ENCODE measurements around the gene C1RL.
A peak's percentile ranks its signal among the peaks of the same experiment; 100 is the strongest.

The C1RL gene, protein sequence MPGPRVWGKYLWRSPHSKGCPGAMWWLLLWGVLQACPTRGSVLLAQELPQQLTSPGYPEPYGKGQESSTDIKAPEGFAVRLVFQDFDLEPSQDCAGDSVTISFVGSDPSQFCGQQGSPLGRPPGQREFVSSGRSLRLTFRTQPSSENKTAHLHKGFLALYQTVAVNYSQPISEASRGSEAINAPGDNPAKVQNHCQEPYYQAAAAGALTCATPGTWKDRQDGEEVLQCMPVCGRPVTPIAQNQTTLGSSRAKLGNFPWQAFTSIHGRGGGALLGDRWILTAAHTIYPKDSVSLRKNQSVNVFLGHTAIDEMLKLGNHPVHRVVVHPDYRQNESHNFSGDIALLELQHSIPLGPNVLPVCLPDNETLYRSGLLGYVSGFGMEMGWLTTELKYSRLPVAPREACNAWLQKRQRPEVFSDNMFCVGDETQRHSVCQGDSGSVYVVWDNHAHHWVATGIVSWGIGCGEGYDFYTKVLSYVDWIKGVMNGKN

DNA sequence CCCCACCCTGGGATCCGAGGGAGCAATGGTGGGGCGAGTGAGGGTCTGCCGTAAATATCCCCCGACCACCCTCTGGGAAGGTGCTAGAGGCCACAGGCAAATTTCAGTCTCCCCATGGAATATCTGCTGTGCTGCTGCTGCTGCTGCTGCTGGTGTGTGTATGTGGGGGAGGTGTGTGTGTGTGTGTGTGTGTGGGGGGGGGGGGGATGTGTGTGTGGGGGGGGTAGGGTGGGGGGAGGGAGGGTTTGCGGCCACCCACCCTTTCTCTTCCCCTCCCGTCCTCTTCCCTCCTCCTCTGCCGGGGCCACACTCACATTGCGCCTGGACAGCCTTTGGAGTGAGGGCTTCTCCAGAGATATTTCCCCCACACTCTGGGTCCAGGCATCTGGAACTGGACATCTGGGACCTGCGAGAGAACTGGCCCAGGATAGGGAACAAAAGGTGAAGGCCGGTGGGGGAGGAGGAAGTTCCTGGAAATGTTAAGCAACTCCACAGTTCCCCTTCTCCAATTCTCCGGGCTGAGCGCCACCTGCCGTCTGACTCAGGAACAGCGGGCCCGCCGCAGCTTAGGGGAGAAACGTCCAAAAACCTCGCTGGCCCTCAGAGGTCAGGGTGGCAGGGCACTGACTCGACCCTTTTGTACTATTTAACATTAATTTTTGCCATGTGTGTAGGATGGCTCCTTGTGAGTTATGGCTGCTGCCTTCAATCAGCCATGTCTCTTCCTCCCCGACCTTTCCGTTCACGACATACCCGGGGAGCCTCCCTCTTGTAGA is at the start of gene C1RL:
Gene C1RL, minus strand, starts transcription at position 419 of the 776 bp plus-strand sequence. Its CDS starts 34 bp downstream, at position 385.
- peak; percentile 66 for DNase-seq

DNA sequence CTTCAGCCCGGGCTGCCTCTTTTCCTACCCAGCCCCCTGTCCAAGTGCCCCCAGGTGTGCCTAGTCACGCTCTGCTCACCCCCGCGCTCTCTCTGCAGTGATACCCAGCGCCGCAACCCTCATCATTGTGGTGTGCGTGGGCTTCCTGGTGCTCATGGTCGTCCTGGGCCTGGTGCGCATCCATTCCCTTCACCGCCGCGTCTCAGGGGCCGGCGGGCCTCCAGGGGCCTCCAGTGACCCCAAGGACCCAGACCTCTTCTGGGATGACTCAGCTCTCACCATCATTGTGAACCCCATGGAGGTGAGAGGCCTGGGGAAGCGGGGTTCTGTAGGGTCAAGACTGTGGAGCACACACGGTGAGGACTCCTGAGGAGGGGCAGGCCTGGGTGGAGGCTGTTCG is 48.4 kb upstream of the C1RL start:
- DNase-seq: no peak

DNA sequence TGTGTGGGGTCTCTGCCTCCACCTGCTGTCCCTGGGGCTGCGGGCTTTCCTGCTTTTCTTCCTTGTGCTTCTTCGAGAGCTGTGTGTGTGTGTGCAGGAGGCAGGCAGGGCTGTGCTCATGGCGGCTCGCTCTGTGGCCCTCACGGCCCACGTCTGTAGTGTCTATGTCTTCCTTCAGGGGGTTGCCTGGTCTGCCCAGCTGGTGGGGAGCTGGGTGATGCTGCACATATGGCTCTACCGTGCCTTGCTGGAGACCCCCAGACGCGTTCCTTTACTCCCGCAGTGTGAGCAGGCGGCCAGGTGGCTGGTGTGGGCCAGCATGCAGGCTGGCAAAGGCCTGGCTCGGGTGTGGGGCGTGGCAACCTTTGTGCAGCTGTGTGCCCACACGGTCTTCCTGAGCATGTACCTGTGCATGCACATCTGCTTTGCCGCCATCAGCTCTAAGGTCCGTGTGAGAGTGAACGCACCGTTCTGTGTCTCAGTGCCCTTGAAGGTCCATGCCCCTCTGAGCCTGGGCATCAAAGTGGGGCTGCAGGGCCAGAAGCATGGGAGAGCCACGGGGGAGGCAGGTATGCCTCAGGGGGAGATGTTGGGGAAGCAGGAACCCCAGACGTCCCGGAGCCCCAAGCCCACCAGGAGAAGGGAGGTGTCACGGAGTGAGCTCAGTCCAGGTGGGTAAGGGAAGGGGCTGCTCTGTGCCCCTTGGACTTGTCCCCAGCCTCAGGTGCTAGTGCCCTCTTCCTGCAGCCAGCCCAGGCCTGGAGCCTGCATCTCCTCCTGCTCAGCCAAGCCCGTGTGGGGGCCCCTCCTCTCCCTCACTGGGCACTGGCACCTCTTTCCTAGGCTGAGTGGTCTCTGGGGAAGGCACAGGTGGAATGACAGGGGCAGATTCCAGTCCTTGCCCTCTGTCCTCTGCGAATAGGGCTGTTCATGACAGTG is 47.5 kb upstream of the C1RL start:
- DNase-seq: no peak

DNA sequence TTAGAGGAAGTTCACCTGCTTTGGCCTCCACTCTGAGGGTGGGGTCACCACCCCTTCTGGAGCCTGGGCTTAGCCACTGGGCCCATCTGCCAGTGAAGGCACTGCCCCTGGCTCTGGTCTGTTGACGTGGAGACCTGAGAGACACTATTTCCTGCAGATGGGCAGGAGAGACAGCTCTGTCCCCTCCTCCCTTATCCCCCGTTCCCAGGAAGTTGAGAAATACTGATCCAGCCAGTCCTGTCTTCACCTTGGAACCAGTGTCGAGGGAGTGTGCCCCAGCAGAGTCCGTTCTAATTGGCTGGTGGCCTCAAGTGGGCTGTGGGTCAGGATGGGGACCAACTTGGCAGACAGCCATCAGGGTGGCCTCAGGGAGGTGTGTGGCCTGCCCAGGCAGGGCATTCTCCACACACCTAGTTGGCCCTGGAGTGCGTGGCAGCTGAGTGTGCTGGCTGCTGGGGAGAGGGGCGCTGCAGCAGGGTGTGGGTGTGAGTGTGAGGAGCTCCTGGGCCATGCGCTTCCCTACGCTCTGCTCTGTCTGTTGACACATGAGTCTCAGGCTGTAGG is 46.5 kb upstream of the C1RL start:
- DNase-seq: no peak

DNA sequence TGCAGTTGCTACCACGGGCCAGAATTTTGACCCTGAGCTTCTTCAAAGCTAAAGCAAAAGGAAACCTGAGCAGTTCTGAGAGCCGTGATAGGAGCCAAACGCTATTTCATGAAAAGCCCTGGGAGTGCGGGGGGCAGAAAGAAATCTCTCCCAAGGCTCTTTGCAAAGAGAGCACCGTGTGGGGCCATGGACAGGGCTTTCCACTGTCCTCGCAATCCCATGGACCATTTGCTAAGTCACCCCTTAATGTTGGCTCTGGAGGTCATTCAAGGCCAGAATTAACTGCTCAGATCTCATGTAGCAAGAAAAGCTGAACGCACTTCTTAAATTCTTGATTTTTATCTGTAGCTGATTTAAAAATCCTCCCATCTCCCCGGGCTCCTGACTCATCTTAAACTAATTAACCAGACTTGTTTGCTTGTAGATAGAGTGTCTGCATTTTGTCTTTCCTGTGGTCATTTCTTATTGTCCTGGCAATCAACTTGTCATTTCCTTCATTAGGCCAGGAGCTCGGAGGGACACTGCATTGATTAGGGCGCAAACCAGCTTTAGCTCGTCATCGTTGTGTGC is 46.0 kb upstream of the C1RL start:
- DNase-seq: no peak

DNA sequence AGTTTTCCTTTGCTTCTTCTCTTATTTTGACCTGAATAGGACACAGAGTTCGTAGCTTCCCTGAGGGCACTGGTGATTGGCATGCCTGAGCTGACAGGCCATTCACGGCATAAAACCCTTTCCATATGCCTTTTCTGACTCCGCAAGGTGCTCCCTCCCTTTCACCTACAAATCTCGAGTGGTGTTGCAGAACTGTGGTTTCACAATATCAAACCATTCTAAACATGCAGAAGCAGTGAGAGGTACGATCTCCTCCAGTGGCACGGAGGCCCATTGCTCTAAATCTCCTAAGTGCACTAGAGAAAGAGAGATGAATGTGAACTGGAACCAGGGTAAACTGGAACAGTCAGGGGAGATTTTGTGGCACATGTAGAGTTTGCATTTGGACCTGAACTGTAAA is 45.0 kb upstream of the C1RL start:
- no peak for DNase-seq

DNA sequence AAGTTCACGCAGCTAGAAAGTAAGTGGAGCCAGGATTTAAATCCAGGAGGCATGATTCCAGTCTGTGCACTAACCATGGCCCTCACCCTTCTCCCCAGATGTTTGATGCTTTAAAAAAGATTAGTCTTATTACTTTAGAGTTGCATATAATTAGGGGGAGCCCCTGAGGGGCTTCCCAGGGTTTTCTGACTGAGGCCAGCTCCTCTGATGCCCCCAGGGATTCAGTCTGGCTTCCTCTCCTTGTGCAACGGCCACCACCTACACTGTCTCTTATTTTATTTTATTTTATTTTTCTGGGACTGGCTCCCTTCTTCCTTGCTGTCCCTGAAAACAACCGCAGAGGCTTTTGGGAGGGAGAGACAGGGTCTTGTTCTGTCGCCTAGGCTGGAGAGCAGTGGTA is 43.8 kb upstream of the C1RL start:
- no peak for DNase-seq

DNA sequence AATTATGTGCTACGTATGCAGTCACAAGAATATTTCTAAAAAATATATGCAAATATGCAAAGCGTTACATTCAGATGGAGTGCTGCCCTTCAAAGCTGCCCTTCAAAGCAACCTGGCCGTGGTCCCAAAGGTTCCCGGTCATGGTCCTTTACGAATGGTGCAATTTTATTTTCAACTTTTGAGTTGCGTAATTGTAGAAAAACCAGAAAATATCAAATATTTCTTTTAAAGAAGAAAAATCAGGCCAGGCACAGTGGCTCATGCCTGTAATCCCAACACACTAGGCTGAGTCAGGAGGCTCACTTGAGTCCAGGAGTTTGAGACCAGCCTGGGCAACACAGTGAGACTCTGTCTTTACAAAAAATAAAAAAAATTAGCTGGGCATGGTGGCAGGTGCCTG is 42.5 kb upstream of the C1RL start:
- DNase-seq: no peak

DNA sequence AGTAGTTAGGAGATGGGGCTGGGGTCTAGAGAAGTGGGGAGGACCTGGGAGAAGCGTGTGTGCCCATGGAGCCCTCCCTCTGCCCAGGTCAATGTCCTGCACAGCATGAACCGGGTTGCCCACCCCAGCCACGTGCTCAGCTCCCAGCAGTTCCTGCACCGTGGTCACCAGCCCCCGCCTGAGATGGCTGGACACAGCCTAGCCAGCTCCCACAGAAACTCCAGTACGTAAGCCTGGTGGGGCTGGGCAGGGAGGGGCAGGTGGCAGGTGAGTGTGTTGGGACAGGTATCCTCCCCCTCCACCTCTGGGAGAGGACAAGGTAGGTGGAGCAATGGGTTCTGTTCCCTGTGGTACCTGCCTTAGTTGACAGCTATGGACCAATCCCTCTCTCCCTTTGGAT is 41.8 kb upstream of the C1RL start:
- no peak for DNase-seq

DNA sequence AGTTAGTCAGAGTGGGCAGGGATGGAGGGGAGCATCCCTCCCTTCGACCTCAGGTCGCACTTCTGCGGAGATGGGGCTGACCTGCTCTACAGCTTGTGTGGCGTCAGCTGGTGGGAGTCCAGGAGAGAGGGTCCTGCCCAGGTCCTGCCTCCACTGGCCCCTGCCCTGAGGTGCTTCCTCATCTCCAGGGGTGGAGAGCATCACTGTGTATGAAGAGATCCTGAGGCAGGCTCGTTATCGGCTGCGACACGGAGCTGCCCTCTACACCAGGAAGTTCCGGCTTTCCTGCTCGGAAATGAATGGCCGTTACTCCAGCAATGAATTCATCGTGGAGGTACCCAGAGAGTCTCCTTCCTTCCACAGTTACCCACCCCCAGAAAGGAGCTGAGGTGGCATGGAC is 41.3 kb upstream of the C1RL start:
- DNase-seq: no peak

DNA sequence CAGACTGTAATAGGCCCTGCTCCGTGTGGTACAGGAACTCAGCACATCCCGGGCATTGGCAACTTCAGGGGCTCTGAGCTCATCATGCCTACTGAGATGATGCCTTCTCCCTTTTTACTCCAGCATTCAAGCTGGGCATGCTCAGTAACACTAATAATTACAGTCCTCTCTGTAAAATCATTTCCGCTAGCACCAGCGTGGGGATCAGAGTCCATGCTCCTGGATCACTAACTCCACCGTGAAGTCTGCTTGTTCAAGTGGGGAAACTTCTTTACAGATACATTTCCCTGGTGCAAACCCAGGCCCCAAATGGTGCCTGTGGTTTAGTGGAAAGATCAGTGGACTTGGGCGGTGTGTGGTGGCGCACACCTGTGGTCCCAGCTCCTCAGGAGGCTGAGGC is 37.9 kb upstream of the C1RL start:
- DNase-seq: no peak

DNA sequence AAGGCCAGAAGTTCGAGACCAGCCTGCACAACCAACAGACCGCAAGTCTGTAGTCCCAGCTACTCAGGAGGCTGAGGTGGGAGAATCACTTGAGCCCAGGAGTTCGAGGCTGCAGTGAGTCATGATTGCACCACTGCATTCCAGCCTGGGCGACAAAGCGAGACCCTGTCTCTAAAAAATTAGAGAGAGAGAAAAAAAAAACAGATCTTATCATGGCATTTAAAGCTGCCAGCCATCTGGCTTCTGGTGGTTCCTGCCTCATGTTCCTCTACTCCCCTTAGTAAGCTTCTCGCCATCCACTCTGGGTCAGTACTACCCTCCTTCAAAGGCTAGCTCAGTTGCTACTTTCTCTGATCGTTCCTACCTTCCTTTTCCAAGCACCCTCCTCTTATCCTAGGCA is 37.2 kb upstream of the C1RL start:
- no peak for DNase-seq

DNA sequence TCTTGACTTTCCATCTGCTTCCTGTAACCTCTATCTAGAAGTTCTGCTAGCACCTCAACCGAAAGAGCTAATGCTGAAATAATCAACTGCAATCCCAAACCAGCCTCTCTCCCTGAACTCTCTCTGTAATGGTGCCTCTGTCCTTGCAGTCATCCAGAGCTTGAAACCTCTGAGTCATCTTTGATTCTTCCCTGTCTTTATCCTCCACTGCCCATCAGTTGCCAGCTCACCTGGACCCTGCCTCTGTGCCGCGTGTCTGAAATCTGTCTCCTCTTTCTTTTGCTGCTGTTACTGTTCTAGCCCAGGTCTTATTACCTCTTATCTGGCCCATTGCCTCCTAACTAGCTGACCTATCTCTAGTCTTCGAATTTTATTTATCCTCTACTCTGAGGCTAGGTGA is 36.7 kb upstream of the C1RL start:
- no peak for DNase-seq

DNA sequence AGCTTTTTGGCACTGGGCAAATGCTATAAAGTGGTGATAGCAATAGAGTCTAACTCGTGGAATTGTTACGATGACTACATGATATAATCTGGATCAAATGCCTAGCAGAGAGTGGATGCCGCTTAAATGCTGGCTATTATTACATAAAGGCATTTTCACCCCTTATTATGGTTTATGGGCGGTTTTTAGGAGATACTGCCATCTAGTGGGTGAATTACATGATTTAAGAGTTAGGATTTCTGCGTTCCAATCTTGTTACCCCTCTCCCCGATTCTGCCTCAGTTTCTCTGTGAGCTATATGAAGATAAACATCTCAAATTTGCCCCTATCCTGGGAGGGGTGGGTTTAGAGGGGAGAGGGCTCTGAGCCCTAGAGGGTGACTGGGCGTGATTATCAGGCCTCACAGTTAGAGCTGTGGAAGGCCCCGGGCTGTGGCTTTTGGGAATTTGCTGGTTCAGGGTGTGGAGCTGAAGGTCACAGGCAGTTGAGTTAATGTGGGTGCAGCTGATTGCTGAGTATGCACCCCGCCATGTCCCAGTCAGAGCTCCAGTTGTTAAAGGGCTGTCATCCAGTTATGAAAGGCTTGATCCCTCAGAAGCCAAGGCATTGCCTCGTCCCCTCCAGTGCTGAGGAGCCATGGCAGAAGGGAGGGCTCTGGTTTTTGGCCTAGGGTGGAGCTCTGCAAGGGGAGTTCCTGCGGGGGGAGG is 35.6 kb upstream of the C1RL start:
- no peak for DNase-seq

DNA sequence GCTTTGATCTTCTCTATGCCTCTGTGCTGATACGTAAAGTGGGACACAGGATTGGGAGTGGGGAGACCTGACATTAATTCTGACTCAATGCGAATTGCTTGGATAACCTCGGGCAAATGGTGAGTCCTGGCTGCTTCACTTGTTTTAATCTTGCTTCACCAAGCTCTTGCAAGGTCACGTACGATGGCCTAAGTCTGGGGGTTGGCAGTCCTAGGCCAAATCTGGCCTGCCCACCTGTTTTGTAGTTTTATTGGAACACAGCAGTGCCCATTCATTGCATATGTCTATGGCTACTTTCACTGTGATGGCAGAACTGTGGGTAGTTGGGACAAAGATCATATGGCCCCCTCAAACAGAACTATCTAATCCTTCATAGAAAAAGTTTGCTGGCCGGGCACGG is 34.5 kb upstream of the C1RL start:
- no peak for DNase-seq

DNA sequence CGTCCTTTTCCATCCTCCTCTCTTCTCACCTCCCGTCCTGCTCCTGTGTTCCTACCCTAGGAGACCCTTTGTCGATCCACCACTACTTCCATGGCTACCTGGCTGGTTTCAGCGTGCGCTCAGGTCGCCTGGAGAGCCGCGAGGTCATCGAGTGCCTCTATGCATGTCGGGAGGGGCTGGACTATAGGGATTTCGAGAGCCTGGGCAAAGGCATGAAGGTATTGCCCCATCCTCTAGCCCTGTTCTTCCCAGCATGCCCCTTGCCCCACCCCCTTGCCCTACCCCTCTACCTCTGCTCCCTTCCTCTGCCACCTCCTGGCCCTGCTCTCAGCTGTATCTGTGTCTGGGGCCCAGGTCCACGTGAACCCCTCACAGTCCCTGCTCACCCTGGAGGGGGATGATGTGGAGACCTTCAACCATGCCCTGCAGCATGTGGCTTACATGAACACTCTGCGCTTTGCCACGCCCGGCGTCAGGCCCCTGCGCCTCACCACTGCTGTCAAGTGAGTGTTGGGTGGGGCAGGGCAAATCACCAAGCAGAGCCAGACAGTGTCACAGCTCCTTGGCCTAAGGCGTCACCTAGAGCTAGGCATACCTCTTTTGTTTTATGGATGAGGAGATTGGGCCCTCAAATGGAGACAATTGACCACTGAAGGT is 33.9 kb upstream of the C1RL start:
- no peak for DNase-seq

DNA sequence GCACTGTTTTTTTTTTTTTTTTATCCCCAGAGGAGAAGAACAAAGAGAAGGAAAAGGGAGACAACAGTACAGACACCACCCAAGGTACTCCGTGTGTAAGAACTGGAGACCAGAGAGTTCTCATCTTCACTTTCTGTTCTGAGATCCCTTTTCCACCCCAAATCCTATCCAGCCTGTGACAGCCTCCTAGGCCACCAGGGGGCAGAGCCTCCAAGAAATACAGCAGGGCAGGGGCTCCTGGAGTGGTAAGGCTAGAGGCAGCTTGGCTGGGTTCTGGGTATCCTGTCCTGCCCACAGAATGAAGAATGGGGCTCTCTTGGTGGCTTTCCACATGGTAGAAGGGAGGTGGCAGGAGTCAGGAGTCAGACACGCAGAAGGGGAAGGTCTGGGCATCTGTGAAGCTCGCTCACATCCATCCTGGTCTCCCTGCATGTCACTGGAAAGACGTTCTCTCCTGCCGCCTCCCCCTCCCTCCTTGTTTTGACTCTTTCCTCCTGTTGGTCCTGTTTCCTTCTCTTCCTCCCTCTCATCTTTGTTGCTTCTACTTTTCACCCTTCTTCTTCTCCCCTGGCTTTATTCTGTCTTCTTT is 33.1 kb upstream of the C1RL start:
- DNase-seq: peak; percentile 29

DNA sequence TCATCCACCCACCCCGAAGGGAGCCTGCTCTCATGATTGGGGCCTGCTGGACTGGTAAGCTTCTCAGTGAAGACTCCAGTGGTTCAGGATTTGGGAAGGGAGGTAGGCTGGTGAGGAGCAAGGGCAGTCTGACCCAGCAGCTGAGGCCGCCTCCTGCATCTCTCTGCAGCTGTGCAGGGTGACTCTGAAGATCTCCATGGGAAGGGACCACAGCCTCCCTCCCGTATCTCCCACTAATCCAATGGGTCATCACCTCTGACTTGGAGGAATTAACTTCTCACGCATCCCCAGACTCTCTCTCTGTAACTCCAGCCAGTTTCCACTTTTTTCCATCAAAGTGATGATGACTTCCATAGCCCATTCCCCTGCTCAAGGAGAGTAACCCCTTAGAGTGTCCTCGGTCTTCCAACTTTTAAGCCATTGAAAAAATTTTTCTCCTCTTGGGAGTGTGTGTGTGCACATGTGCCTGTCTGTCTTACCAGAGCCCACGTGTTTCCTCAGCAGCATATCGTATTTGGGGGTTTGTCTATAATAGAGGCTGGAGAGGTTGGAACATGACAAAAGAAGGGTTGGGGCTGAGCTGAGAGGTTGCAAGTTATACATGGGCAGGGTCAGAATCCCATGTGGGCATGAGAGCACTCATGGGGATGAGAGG is 32.5 kb upstream of the C1RL start:
- DNase-seq: no peak

DNA sequence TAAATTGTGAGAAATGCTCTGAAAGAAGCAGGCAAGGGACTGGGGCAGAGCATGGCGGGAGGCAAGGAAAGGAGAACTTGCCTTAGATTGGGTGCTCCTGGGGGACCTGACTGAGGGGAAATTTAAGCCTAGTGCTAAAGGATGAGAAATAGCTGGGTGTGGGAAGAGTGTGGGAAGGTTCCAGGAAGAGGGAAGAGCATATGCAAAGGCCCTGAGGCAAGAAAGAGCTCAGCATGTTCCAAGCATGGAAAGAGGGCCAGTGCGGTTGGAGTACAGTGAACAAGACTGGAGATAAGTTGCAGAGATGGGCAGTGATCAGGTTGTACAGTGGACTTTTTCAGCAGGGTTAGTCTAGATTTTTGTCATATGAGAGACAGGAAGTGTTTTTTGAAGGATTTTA is 30.2 kb upstream of the C1RL start:
- no peak for DNase-seq

DNA sequence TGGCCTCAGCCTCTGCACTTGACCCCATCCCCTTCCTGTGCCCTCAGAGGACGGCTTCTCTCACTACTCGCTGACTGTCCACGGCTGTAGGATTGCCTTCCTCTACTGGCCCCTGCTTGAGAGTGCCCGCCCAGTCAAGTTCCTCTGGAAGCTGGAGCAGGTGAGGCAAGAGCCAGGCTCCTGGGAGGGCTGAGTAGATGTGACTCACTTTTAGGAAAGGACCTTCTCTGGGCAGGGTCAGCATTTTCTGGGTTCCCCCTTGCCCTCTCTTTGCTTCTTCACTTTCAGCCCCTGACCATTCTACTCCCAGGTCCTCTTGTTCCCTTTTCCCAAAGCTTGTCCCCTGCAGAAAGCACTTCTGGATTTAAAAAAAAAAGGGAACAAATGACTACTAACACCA is 28.9 kb upstream of the C1RL start:
- no peak for DNase-seq

Data from NCI-H226 (cell line).